ENCODE data around the gene OR10Z1.

The OR10Z1 gene

GRCh38 chr1:158638904-158639303, 33.8 kb downstream of the OR10Z1 start:
- Histone ChIP-seq H3K79me2 (ENCODE audit: insufficient read depth, low read length) (no peaks in the 10 kb centered on the region), H3K9me2 (ENCODE audit: low read depth, low read length) (no peaks in the 10 kb centered on the region), H4K20me1 (ENCODE audit: insufficient read depth, low read length) (no peaks in the 10 kb centered on the region), H2AFZ (ENCODE audit: low read length) (no peak overlapping the region), H3F3A (ENCODE audit: insufficient read depth, low read length) (no peaks in the 10 kb centered on the region), H3K36me3 (ENCODE audit: insufficient read depth, low read length) (no peaks in the 10 kb centered on the region), H3K27me3 (ENCODE audit: insufficient read depth, low read length) (no peaks in the 10 kb centered on the region), H3K27ac (ENCODE audit: low read depth, low read length, poor library complexity, severe bottlenecking) (no peak overlapping the region), H3K4me1 (ENCODE audit: insufficient read depth, low read length, severe bottlenecking) (no peaks in the 10 kb centered on the region), H3K9ac (ENCODE audit: low read length) (no peak overlapping the region), H3K9me3 (ENCODE audit: low read length) (no peaks in the 10 kb centered on the region), H3K4me2 (ENCODE audit: low read length) (no peak overlapping the region), H3K4me3 (ENCODE audit: low read depth, low read length, poor library complexity, severe bottlenecking) (no peak overlapping the region)
- TF ChIP-seq CTCF (IDR thresholded peaks at IDR 0.05; ENCODE audit: low read length) (no peak), EZH2 (IDR thresholded peaks at IDR 0.05; ENCODE audit: borderline replicate concordance, low read length) (no peak)

GRCh38 chr1:158644449-158644848, 39.4 kb downstream of the OR10Z1 start:
- no peak overlapping the region for H3K27ac ChIP-seq (ENCODE audit: low read depth, low read length, poor library complexity, severe bottlenecking)
- H3K9me3 ChIP-seq (ENCODE audit: low read length): no peaks in the 10 kb centered on the region
- no peak overlapping the region for H3K4me2 ChIP-seq (ENCODE audit: low read length)
- H3K4me1 ChIP-seq (ENCODE audit: insufficient read depth, low read length, severe bottlenecking): no peaks in the 10 kb centered on the region
- H3K27me3 ChIP-seq (ENCODE audit: insufficient read depth, low read length): no peaks in the 10 kb centered on the region
- H3F3A ChIP-seq (ENCODE audit: insufficient read depth, low read length): no peaks in the 10 kb centered on the region
- H3K4me3 ChIP-seq (ENCODE audit: low read depth, low read length, poor library complexity, severe bottlenecking): no peak overlapping the region
- TF ChIP-seq EZH2 (IDR thresholded peaks at IDR 0.05; ENCODE audit: borderline replicate concordance, low read length) (no peak), CTCF (IDR thresholded peaks at IDR 0.05; ENCODE audit: low read length) (no peak)
- H3K79me2 ChIP-seq (ENCODE audit: insufficient read depth, low read length): no peaks in the 10 kb centered on the region
- H2AFZ ChIP-seq (ENCODE audit: low read length): no peak overlapping the region
- H4K20me1 ChIP-seq (ENCODE audit: insufficient read depth, low read length): no peaks in the 10 kb centered on the region
- no peak overlapping the region for H3K9ac ChIP-seq (ENCODE audit: low read length)
- no peaks in the 10 kb centered on the region for H3K36me3 ChIP-seq (ENCODE audit: insufficient read depth, low read length)
- no peaks in the 10 kb centered on the region for H3K9me2 ChIP-seq (ENCODE audit: low read depth, low read length)

GRCh38 chr1:158646465-158646864, 41.4 kb downstream of the OR10Z1 start:
- TF ChIP-seq CTCF (IDR thresholded peaks at IDR 0.05; ENCODE audit: low read length) (no peak), EZH2 (IDR thresholded peaks at IDR 0.05; ENCODE audit: borderline replicate concordance, low read length) (no peak)
- no peak overlapping the region for H3K4me3 ChIP-seq (ENCODE audit: low read depth, low read length, poor library complexity, severe bottlenecking)
- no peak overlapping the region for H3K27ac ChIP-seq (ENCODE audit: low read depth, low read length, poor library complexity, severe bottlenecking)
- H3K9ac ChIP-seq (ENCODE audit: low read length): no peak overlapping the region
- H3K9me2 ChIP-seq (ENCODE audit: low read depth, low read length): no peaks in the 10 kb centered on the region
- H2AFZ ChIP-seq (ENCODE audit: low read length): no peak overlapping the region
- no peaks in the 10 kb centered on the region for H3F3A ChIP-seq (ENCODE audit: insufficient read depth, low read length)
- no peaks in the 10 kb centered on the region for H3K79me2 ChIP-seq (ENCODE audit: insufficient read depth, low read length)
- no peaks in the 10 kb centered on the region for H3K27me3 ChIP-seq (ENCODE audit: insufficient read depth, low read length)
- no peaks in the 10 kb centered on the region for H4K20me1 ChIP-seq (ENCODE audit: insufficient read depth, low read length)
- no peaks in the 10 kb centered on the region for H3K9me3 ChIP-seq (ENCODE audit: low read length)
- no peak overlapping the region for H3K4me2 ChIP-seq (ENCODE audit: low read length)
- H3K36me3 ChIP-seq (ENCODE audit: insufficient read depth, low read length): no peaks in the 10 kb centered on the region
- H3K4me1 ChIP-seq (ENCODE audit: insufficient read depth, low read length, severe bottlenecking): no peaks in the 10 kb centered on the region

All from OCI-LY1 (cell line).